GM12878 (cell line): ENCODE measurements around the gene CDC6. TPM values are rescaled to one million over a fixed set of nuclear protein-coding genes. Genes with fewer than 3 reads are reported as not detected.

Source experiments
- BRCA1 ChIP-seq: IDR thresholded peaks from 2 replicates; pipeline ENCODE4 v1.6.1; 2011; ENCODE audit warnings: low read depth, low read length, improper control_type of control experiment
- MTA3 ChIP-seq: IDR thresholded peaks from 2 replicates; pipeline ENCODE4 v1.6.1; 2012; ENCODE audit warnings: low read length, inconsistent platforms, borderline replicate concordance
- NR2C1 ChIP-seq: fragments of 450-650 bp; IDR thresholded peaks from 2 replicates; pipeline ENCODE4 v1.6.1; 2017; ENCODE audit warnings: antibody characterized with exemption, mild to moderate bottlenecking, moderate library complexity
- RELA ChIP-seq: fragments of 450-650 bp; IDR thresholded peaks from 2 replicates; pipeline ENCODE4 v1.8.0; 2014; ENCODE audit warnings: borderline replicate concordance; ENCODE audit not compliant: partially characterized antibody
- TCF12 ChIP-seq: IDR thresholded peaks from 2 replicates; pipeline ENCODE4 v1.6.1; 2011; ENCODE audit warnings: low read depth, mild to moderate bottlenecking, low read length
- ZZZ3 ChIP-seq: IDR thresholded peaks from 2 replicates; pipeline ENCODE4 v1.6.1; 2011; ENCODE audit warnings: low read depth; ENCODE audit not compliant: control insufficient read depth, insufficient read length
- polyA plus RNA-seq, 11 experiments: library from polyadenylated mRNA; depleted of rRNA in 4 of 11; unstranded in 6 of 11; stranded (reverse) in 5 of 11; fragments of >200 nt; fragmentation: Nextera tagmentation in 4 of 11; fragmentation: Illumina TruSeq in 1 of 11; extraction: Ambion mirVana in 4 of 11; extraction: Trizol in 1 of 11; gene quantifications; 1 replicate in 1 of 11; 2 replicates in 10 of 11; pipeline versions ENCODE4 v1.2.1 to v1.2.3, GENCODE V29; 2011 to 2016; ENCODE audit warnings: inconsistent platforms in 2 of 11, missing spikeins in 2 of 11, low read depth in 1 of 11
- total RNA-seq, 4 experiments: library from RNA; depleted of rRNA in 3 of 4; stranded (reverse); fragments of >200 nt in 3 of 4; fragmentation: Illumina TruSeq in 1 of 4; extraction: Trizol in 1 of 4; gene quantifications; 2 replicates each; pipeline versions ENCODE4 v1.2.1 to v1.2.3, GENCODE V29; 2013 to 2021
- TF ChIP-seq, protein P1 (sequence below): fragments of 450-650 bp; IDR thresholded peaks from 2 replicates; pipeline ENCODE4 v1.6.1; 2017; ENCODE audit warnings: borderline replicate concordance
- TF ChIP-seq, protein P2 (sequence below): fragments of 450-650 bp; IDR thresholded peaks from 2 replicates; pipeline ENCODE4 v1.6.1; 2017; ENCODE audit warnings: antibody characterized with exemption, mild to moderate bottlenecking, moderate library complexity
- TF ChIP-seq, protein P3 (sequence below): fragments of 450-650 bp; IDR thresholded peaks from 2 replicates; pipeline ENCODE4 v1.6.1; 2017; ENCODE audit warnings: mild to moderate bottlenecking
- TF ChIP-seq, protein P4 (sequence below): fragments of 450-650 bp; IDR thresholded peaks from 2 replicates; pipeline ENCODE4 v1.6.1; 2016; ENCODE audit warnings: mild to moderate bottlenecking
- TF ChIP-seq, protein P5 (sequence below): fragments of 450-650 bp; formaldehyde crosslinking; IDR thresholded peaks from 2 replicates; pipeline ENCODE4 v1.5.0; 2022; ENCODE audit warnings: mild to moderate bottlenecking, missing genetic modification characterization
- TF ChIP-seq, protein P6 (sequence below): IDR thresholded peaks from 2 replicates; pipeline ENCODE4 v1.6.1; 2011; ENCODE audit warnings: low read depth, low read length, improper control_type of control experiment, borderline replicate concordance

Gene CDC6
- total and polyA plus RNA-seq, 10 of the 15 experiments (the other 5 are each of a cell fraction or from before 2014, with no cell fraction given), result 13.3 to 60.9 (median 47.6) TPM

DNA sequence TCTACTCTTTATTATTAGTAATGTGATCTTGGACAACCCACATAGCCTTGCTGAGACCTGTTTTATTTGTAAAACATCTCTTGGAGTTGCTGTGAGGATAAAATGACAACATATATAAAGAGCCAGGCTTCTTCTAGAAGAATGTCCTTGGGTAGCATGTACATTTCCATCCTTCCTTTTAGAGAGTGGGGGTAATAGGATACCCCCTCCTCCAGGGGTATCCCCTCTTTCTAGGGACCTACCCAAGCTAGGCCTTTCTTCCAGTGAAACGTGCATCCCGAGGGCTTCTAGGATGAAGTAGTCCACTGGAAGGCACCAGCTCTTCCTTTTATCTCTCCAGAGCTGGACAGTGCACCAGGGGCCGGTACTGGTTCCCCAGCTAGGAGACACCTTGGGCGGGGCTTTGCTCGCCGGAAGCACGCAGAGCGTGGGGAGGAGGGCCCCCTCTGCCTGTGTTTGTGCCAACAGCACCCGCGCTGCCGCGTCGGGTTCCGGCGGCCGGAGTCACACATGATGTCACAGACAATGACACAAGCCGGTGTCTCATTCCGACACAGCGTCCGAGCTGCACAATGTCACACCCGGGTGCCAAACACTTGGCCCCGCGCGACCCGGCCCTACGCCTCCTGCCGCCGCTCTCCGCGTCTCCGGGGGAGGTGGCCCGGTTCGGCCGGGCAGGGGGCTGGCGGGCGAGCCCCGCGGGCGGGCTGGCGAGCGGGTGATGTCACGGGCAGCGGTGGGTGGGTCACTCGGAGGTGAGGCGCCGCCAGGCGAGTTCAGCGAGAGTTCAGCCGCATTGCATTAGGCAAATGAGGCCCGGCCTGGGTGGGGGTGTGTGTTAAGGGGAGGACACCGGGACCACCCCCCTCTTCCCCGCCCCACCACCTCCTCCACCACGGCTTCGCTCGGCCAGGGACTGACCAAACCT is 53.5 kb downstream of the CDC6 start (continued):
- TF ChIP-seq, protein P1, sequence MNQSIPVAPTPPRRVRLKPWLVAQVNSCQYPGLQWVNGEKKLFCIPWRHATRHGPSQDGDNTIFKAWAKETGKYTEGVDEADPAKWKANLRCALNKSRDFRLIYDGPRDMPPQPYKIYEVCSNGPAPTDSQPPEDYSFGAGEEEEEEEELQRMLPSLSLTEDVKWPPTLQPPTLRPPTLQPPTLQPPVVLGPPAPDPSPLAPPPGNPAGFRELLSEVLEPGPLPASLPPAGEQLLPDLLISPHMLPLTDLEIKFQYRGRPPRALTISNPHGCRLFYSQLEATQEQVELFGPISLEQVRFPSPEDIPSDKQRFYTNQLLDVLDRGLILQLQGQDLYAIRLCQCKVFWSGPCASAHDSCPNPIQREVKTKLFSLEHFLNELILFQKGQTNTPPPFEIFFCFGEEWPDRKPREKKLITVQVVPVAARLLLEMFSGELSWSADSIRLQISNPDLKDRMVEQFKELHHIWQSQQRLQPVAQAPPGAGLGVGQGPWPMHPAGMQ, result no peak
- TF ChIP-seq BRCA1, result no peak
- TF ChIP-seq, protein P2, sequence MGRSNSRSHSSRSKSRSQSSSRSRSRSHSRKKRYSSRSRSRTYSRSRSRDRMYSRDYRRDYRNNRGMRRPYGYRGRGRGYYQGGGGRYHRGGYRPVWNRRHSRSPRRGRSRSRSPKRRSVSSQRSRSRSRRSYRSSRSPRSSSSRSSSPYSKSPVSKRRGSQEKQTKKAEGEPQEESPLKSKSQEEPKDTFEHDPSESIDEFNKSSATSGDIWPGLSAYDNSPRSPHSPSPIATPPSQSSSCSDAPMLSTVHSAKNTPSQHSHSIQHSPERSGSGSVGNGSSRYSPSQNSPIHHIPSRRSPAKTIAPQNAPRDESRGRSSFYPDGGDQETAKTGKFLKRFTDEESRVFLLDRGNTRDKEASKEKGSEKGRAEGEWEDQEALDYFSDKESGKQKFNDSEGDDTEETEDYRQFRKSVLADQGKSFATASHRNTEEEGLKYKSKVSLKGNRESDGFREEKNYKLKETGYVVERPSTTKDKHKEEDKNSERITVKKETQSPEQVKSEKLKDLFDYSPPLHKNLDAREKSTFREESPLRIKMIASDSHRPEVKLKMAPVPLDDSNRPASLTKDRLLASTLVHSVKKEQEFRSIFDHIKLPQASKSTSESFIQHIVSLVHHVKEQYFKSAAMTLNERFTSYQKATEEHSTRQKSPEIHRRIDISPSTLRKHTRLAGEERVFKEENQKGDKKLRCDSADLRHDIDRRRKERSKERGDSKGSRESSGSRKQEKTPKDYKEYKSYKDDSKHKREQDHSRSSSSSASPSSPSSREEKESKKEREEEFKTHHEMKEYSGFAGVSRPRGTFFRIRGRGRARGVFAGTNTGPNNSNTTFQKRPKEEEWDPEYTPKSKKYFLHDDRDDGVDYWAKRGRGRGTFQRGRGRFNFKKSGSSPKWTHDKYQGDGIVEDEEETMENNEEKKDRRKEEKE, result no peak
- TF ChIP-seq, protein P3, sequence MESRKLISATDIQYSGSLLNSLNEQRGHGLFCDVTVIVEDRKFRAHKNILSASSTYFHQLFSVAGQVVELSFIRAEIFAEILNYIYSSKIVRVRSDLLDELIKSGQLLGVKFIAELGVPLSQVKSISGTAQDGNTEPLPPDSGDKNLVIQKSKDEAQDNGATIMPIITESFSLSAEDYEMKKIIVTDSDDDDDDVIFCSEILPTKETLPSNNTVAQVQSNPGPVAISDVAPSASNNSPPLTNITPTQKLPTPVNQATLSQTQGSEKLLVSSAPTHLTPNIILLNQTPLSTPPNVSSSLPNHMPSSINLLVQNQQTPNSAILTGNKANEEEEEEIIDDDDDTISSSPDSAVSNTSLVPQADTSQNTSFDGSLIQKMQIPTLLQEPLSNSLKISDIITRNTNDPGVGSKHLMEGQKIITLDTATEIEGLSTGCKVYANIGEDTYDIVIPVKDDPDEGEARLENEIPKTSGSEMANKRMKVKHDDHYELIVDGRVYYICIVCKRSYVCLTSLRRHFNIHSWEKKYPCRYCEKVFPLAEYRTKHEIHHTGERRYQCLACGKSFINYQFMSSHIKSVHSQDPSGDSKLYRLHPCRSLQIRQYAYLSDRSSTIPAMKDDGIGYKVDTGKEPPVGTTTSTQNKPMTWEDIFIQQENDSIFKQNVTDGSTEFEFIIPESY, result no peak
- TF ChIP-seq, protein P4, sequence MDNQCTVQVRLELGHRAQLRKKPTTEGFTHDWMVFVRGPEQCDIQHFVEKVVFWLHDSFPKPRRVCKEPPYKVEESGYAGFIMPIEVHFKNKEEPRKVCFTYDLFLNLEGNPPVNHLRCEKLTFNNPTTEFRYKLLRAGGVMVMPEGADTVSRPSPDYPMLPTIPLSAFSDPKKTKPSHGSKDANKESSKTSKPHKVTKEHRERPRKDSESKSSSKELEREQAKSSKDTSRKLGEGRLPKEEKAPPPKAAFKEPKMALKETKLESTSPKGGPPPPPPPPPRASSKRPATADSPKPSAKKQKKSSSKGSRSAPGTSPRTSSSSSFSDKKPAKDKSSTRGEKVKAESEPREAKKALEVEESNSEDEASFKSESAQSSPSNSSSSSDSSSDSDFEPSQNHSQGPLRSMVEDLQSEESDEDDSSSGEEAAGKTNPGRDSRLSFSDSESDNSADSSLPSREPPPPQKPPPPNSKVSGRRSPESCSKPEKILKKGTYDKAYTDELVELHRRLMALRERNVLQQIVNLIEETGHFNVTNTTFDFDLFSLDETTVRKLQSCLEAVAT, result no peak
- TF ChIP-seq RELA, result no peak
- TF ChIP-seq NR2C1, result no peak
- TF ChIP-seq, protein P5, sequence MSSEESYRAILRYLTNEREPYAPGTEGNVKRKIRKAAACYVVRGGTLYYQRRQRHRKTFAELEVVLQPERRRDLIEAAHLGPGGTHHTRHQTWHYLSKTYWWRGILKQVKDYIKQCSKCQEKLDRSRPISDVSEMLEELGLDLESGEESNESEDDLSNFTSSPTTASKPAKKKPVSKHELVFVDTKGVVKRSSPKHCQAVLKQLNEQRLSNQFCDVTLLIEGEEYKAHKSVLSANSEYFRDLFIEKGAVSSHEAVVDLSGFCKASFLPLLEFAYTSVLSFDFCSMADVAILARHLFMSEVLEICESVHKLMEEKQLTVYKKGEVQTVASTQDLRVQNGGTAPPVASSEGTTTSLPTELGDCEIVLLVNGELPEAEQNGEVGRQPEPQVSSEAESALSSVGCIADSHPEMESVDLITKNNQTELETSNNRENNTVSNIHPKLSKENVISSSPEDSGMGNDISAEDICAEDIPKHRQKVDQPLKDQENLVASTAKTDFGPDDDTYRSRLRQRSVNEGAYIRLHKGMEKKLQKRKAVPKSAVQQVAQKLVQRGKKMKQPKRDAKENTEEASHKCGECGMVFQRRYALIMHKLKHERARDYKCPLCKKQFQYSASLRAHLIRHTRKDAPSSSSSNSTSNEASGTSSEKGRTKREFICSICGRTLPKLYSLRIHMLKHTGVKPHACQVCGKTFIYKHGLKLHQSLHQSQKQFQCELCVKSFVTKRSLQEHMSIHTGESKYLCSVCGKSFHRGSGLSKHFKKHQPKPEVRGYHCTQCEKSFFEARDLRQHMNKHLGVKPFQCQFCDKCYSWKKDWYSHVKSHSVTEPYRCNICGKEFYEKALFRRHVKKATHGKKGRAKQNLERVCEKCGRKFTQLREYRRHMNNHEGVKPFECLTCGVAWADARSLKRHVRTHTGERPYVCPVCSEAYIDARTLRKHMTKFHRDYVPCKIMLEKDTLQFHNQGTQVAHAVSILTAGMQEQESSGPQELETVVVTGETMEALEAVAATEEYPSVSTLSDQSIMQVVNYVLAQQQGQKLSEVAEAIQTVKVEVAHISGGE (CRISPR knock-in tag), result no peak
- TF ChIP-seq ZZZ3, result no peak
- no peak for TF ChIP-seq MTA3
- TF ChIP-seq TCF12, result no peak
- TF ChIP-seq, protein P6, sequence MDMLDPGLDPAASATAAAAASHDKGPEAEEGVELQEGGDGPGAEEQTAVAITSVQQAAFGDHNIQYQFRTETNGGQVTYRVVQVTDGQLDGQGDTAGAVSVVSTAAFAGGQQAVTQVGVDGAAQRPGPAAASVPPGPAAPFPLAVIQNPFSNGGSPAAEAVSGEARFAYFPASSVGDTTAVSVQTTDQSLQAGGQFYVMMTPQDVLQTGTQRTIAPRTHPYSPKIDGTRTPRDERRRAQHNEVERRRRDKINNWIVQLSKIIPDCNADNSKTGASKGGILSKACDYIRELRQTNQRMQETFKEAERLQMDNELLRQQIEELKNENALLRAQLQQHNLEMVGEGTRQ, result no peak
